ENCODE measurements around the gene CBX5. TPM values are rescaled to one million over a fixed set of nuclear protein-coding genes. Genes with fewer than 3 reads are reported as not detected.

Gene CBX5
- total and polyA plus RNA-seq, 2 of the 8 experiments (the other 6 are each of a cell fraction or from before 2014, with no cell fraction given), result 62.4 to 231 TPM

DNA sequence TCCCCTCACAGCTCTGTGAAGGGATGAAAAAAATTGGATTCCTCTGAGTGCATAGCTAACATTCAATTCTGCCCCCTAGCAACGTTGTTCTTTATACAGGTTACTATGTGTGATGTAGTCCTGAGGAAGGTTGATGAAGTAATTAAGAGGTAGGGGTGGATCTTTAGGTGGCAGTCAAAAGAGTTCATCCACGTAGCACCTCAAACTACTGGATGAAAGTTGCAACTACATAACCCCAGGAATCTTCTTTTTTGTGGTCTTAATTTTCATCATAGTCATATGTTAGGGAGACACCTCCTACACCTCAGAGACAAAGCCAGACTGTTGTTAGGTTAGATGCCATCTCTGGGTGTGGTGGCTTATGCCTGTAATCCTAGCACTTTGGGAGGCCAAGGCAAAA, 31.1 kb upstream of the CBX5 start (continued):
- TF ChIP-seq, protein P1, sequence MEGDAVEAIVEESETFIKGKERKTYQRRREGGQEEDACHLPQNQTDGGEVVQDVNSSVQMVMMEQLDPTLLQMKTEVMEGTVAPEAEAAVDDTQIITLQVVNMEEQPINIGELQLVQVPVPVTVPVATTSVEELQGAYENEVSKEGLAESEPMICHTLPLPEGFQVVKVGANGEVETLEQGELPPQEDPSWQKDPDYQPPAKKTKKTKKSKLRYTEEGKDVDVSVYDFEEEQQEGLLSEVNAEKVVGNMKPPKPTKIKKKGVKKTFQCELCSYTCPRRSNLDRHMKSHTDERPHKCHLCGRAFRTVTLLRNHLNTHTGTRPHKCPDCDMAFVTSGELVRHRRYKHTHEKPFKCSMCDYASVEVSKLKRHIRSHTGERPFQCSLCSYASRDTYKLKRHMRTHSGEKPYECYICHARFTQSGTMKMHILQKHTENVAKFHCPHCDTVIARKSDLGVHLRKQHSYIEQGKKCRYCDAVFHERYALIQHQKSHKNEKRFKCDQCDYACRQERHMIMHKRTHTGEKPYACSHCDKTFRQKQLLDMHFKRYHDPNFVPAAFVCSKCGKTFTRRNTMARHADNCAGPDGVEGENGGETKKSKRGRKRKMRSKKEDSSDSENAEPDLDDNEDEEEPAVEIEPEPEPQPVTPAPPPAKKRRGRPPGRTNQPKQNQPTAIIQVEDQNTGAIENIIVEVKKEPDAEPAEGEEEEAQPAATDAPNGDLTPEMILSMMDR (IDR thresholded peaks at IDR 0.05; ENCODE audit: control extremely low read depth in 1 of 3, insufficient read depth in 1 of 3, low read depth in 1 of 3, low read length in 3 of 3), result no peak
- TF ChIP-seq, protein P2, sequence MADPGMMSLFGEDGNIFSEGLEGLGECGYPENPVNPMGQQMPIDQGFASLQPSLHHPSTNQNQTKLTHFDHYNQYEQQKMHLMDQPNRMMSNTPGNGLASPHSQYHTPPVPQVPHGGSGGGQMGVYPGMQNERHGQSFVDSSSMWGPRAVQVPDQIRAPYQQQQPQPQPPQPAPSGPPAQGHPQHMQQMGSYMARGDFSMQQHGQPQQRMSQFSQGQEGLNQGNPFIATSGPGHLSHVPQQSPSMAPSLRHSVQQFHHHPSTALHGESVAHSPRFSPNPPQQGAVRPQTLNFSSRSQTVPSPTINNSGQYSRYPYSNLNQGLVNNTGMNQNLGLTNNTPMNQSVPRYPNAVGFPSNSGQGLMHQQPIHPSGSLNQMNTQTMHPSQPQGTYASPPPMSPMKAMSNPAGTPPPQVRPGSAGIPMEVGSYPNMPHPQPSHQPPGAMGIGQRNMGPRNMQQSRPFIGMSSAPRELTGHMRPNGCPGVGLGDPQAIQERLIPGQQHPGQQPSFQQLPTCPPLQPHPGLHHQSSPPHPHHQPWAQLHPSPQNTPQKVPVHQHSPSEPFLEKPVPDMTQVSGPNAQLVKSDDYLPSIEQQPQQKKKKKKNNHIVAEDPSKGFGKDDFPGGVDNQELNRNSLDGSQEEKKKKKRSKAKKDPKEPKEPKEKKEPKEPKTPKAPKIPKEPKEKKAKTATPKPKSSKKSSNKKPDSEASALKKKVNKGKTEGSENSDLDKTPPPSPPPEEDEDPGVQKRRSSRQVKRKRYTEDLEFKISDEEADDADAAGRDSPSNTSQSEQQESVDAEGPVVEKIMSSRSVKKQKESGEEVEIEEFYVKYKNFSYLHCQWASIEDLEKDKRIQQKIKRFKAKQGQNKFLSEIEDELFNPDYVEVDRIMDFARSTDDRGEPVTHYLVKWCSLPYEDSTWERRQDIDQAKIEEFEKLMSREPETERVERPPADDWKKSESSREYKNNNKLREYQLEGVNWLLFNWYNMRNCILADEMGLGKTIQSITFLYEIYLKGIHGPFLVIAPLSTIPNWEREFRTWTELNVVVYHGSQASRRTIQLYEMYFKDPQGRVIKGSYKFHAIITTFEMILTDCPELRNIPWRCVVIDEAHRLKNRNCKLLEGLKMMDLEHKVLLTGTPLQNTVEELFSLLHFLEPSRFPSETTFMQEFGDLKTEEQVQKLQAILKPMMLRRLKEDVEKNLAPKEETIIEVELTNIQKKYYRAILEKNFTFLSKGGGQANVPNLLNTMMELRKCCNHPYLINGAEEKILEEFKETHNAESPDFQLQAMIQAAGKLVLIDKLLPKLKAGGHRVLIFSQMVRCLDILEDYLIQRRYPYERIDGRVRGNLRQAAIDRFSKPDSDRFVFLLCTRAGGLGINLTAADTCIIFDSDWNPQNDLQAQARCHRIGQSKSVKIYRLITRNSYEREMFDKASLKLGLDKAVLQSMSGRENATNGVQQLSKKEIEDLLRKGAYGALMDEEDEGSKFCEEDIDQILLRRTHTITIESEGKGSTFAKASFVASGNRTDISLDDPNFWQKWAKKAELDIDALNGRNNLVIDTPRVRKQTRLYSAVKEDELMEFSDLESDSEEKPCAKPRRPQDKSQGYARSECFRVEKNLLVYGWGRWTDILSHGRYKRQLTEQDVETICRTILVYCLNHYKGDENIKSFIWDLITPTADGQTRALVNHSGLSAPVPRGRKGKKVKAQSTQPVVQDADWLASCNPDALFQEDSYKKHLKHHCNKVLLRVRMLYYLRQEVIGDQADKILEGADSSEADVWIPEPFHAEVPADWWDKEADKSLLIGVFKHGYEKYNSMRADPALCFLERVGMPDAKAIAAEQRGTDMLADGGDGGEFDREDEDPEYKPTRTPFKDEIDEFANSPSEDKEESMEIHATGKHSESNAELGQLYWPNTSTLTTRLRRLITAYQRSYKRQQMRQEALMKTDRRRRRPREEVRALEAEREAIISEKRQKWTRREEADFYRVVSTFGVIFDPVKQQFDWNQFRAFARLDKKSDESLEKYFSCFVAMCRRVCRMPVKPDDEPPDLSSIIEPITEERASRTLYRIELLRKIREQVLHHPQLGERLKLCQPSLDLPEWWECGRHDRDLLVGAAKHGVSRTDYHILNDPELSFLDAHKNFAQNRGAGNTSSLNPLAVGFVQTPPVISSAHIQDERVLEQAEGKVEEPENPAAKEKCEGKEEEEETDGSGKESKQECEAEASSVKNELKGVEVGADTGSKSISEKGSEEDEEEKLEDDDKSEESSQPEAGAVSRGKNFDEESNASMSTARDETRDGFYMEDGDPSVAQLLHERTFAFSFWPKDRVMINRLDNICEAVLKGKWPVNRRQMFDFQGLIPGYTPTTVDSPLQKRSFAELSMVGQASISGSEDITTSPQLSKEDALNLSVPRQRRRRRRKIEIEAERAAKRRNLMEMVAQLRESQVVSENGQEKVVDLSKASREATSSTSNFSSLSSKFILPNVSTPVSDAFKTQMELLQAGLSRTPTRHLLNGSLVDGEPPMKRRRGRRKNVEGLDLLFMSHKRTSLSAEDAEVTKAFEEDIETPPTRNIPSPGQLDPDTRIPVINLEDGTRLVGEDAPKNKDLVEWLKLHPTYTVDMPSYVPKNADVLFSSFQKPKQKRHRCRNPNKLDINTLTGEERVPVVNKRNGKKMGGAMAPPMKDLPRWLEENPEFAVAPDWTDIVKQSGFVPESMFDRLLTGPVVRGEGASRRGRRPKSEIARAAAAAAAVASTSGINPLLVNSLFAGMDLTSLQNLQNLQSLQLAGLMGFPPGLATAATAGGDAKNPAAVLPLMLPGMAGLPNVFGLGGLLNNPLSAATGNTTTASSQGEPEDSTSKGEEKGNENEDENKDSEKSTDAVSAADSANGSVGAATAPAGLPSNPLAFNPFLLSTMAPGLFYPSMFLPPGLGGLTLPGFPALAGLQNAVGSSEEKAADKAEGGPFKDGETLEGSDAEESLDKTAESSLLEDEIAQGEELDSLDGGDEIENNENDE (IDR thresholded peaks at IDR 0.05; ENCODE audit: insufficient replicate concordance, low read length), result no peak
- no peak for TF ChIP-seq SIN3A (conservative IDR thresholded peaks at IDR 0.05 in 1 of 2, IDR thresholded peaks at IDR 0.05 in 1 of 2; ENCODE audit: low read depth in 1 of 2, low read length in 2 of 2)
